HepG2 (cell line): ENCODE results near the gene NAA38. TPM values are rescaled to one million over a fixed set of nuclear protein-coding genes. Genes with fewer than 3 reads are reported as not detected.

ENCODE experiments used
- ATAC-seq: fragments of 200-7000 bp; cut with Tn5 transposase; 3 replicates; pipeline ENCODE4 v1.9.1; 2020; ENCODE audit warnings: mild to moderate bottlenecking, moderate library complexity
- BruUV-seq: library from RNA; stranded (reverse); fragments of 400-500 nt; replicated peaks from 2 replicates; lab custom pipeline; 2021; lab: Mats Ljungman, UMichigan
- CTCF ChIA-PET: fragments of 300-600 bp; formaldehyde crosslinking; extraction: SDS; loops from one replicate; lab custom pipeline; 2021; ENCODE audit warnings: low total read pairs, inconsistent platforms, low intra/inter-chr PET ratio; lab: Yijun Ruan, JAX
- POLR2A ChIA-PET: fragments of 350-600 bp; sonication (Branson Sonifier 250); formaldehyde crosslinking; loops from one replicate; lab custom pipeline; 2020; ENCODE audit warnings: antibody characterized with exemption, inconsistent platforms; lab: Yijun Ruan, JAX
- DNase-seq: peaks from one replicate; pipeline ENCODE4 v3.0.0-alpha.2; 2015; ENCODE audit warnings: low spot score
- FAIRE-seq: peaks from 3 replicates; lab custom pipeline; 2011; peaks lifted over from hg19 to GRCh38; lab: Jason Lieb, UNC
- H2AFZ ChIP-seq: one replicate; pipeline ENCODE4 v1.6.1; 2011; ENCODE audit warnings: low read length, inconsistent platforms
- H3K27ac ChIP-seq: fragments of 300-600 bp; 3 replicates; pipeline ENCODE4 v1.8.0; 2011; ENCODE audit warnings: mixed run types, mild to moderate bottlenecking, mixed read lengths, low read length, inconsistent platforms; ENCODE audit not compliant: insufficient read depth; ENCODE audit errors: extremely low read length
- H3K27me3 ChIP-seq, 2 experiments: fragments of 200-600 bp in 1 of 2; 2 replicates in 1 of 2; 3 replicates in 1 of 2; pipeline versions ENCODE4 v1.6.0 to v1.8.0; 2011; ENCODE audit warnings: low read length in 2 of 2, mild to moderate bottlenecking in 2 of 2, moderate library complexity in 2 of 2, inconsistent platforms in 1 of 2; ENCODE audit not compliant: insufficient read depth in 2 of 2, control insufficient read depth in 1 of 2
- H3K36me3 ChIP-seq, 2 experiments: fragments of 200-600 bp in 1 of 2; replicated peaks in 1 of 2; 2 replicates in 1 of 2; 3 replicates in 1 of 2; pipeline versions ENCODE4 v1.5.1 to v1.8.0; 2011; ENCODE audit warnings: low read length in 2 of 2, inconsistent platforms in 1 of 2; ENCODE audit not compliant: insufficient read depth in 2 of 2, control insufficient read depth in 1 of 2
- H3K4me1 ChIP-seq: 2 replicates; pipeline ENCODE4 v1.5.1; 2012; ENCODE audit warnings: low read length, inconsistent platforms; ENCODE audit not compliant: insufficient read depth
- H3K4me2 ChIP-seq: 2 replicates; pipeline ENCODE4 v1.6.0; 2011; ENCODE audit warnings: low read depth, low read length, inconsistent platforms
- H3K4me3 ChIP-seq, 3 experiments: fragments of 200-600 bp in 1 of 3; sonication (generic), shearing (Covaris generic) in 1 of 3; replicated peaks in 1 of 3; 2 replicates each; pipeline ENCODE4 v1.5.1; 2011 to 2016; ENCODE audit warnings: low read length in 3 of 3, inconsistent platforms in 2 of 3, low read depth in 2 of 3, mild to moderate bottlenecking in 2 of 3, control low read depth in 1 of 3, mixed read lengths in 1 of 3; ENCODE audit not compliant: insufficient read depth in 1 of 3
- H3K79me2 ChIP-seq: one replicate; pipeline ENCODE4 v1.6.1; 2011; ENCODE audit warnings: low read length, inconsistent platforms; ENCODE audit not compliant: insufficient read depth
- H3K9ac ChIP-seq: 2 replicates; pipeline ENCODE4 v1.6.0; 2011; ENCODE audit warnings: mild to moderate bottlenecking, low read depth, low read length, inconsistent platforms; ENCODE audit not compliant: insufficient read depth
- H3K9me3 ChIP-seq: 2 replicates; pipeline ENCODE4 v1.5.1; 2012; ENCODE audit warnings: mild to moderate bottlenecking, low read length
- H4K20me1 ChIP-seq: 2 replicates; pipeline ENCODE4 v1.6.0; 2011; ENCODE audit warnings: inconsistent platforms, mild to moderate bottlenecking, low read length, moderate library complexity; ENCODE audit not compliant: insufficient read depth
- ARNT2 ChIP-seq: sonication (generic); formaldehyde crosslinking; IDR thresholded peaks from 2 replicates; pipeline ENCODE4 v1.8.0; 2022; ENCODE audit warnings: mild to moderate bottlenecking, low read depth, missing genetic modification reagents, moderate library complexity
- HIVEP1 ChIP-seq: sonication (generic); formaldehyde crosslinking; IDR thresholded peaks from 2 replicates; pipeline ENCODE4 v1.4.0; 2020; ENCODE audit warnings: mild to moderate bottlenecking, missing genetic modification reagents
- IKZF4 ChIP-seq: sonication (generic); formaldehyde crosslinking; IDR thresholded peaks from 2 replicates; pipeline ENCODE4 v1.5.1; 2020; ENCODE audit warnings: borderline replicate concordance, mild to moderate bottlenecking, low read depth, missing genetic modification reagents; ENCODE audit errors: not compliant biosample characterization
- MTA3 ChIP-seq: sonication (generic); formaldehyde crosslinking; IDR thresholded peaks from 2 replicates; pipeline ENCODE4 v1.4.0; 2020; ENCODE audit warnings: missing genetic modification reagents
- WGBS: methylation state at CpG from one replicate; pipeline ENCODE4 v1.1.6; 2017; ENCODE audit warnings: low lambda C conversion rate; 5-methylcytosine and 5-hydroxymethylcytosine counted together
- in situ Hi-C: cut with HindIII; loops from 2 replicates; pipeline ENCODE4 v1.10.0; 2017; ENCODE audit warnings: low pct_unique_long_range_greater_than_20kb; ENCODE audit not compliant: extremely low pct_ligation_motif_present
- intact Hi-C: fragments of 100-400 bp; cut with micrococcal nuclease; formaldehyde crosslinking; loops from one replicate; pipeline ENCODE4 v1.10.0; 2022; ENCODE audit not compliant: unreplicated experiment
- polyA plus RNA-seq, 8 experiments: library from polyadenylated mRNA; depleted of rRNA in 3 of 8; stranded (reverse) in 7 of 8; unstranded in 1 of 8; fragments of >200 nt; fragmentation: Illumina TruSeq in 4 of 8; extraction: Trizol in 4 of 8; gene quantifications; 2 replicates each; pipeline versions ENCODE4 v1.2.1 to v1.2.3, GENCODE V29; 2011 to 2016; ENCODE audit warnings: low read depth in 4 of 8, missing spikeins in 1 of 8, mixed read lengths in 1 of 8; ENCODE audit not compliant: insufficient read depth in 1 of 8
- total RNA-seq, 5 experiments: library from RNA; depleted of rRNA; stranded (reverse); fragments of >200 nt; fragmentation: Illumina TruSeq; extraction: Trizol; gene quantifications; 2 replicates each; pipeline ENCODE4 v1.2.3, GENCODE V29; 2016; ENCODE audit warnings: low read depth in 1 of 5
- TF ChIP-seq, protein P1 (sequence below): sonication (generic); formaldehyde crosslinking; IDR thresholded peaks from 2 replicates; pipeline ENCODE4 v1.5.0; 2020; ENCODE audit warnings: missing genetic modification reagents, mild to moderate bottlenecking, borderline replicate concordance

NAA38 gene
- total and polyA plus RNA-seq, 2 of the 13 experiments (the other 11 are each of a cell fraction or from before 2014, with no cell fraction given): 46.9 to 91.6 TPM

DNA sequence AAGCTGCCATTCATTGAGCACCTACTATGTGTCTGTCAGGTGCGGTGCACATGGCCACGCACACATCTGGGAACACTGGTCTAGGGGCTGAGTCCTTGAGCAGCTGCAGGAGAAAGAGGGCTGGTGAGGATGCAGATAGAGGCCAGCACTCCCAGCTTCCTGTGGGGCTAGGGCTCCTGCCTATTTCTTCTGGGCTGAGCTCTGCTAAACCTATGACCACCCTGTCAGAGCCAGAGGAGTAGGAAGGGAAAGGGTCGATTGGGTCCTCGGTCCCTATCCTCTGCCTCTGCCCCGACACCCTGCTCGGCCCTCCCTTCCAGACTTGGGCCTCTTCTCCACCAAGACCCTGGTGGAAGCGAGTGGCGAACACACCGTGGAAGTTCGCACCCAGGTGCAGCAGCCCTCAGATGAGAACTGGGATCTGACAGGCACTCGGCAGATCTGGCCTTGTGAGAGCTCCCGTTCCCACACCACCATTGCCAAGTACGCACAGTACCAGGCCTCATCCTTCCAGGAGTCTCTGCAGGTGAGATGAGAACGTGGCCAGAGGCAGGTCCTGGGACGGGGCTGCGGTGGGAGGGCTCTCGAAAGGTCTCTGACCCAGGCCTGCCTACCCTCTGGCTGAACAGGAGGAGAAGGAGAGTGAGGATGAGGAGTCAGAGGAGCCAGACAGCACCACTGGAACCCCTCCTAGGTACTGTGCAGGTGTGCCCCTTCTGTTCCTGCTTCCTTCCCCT lies 6.5 kb downstream of the NAA38 start (continued):
- TF ChIP-seq HIVEP1 (CRISPR knock-in tag): 0 out of 2 replicates have a peak, but pooled peaks have one; percentile 1

- ChIA-PET CTCF (no interaction called here), POLR2A (interaction anchor here (0.6 to 2.2 kb wide), 4 partner anchors 7 to 16 kb away, joined by 3 to 5 read pairs (median 4); partner anchors contain the start of gene KDM6B)
- Histone ChIP-seq H3K4me2 (no peak overlapping the region), H2AFZ (no peak overlapping the region), H3K27me3 (no peaks in the 10 kb centered on the region), H4K20me1 (peaks cover 15% of the 10 kb centered on the region), H3K9me3 (no peaks in the 10 kb centered on the region), H3K36me3 (peaks cover 42 to 55% of the 10 kb centered on the region in 2 experiments), H3K4me1 (peaks cover 7% of the 10 kb centered on the region), H3K9ac (no peak overlapping the region), H3K79me2 (peaks cover 8% of the 10 kb centered on the region), H3K27ac (no peak overlapping the region), H3K4me3 (no peak overlapping the region)
- TF ChIP-seq, protein P1, sequence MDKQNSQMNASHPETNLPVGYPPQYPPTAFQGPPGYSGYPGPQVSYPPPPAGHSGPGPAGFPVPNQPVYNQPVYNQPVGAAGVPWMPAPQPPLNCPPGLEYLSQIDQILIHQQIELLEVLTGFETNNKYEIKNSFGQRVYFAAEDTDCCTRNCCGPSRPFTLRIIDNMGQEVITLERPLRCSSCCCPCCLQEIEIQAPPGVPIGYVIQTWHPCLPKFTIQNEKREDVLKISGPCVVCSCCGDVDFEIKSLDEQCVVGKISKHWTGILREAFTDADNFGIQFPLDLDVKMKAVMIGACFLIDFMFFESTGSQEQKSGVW (CRISPR knock-in tag): no peak
- TF ChIP-seq IKZF4 (CRISPR knock-in tag) (no peak), ARNT2 (CRISPR knock-in tag) (no peak), MTA3 (CRISPR knock-in tag) (no peak)
- BruUV-seq: no TSS peak
- intact Hi-C loops (no loop called here), in situ Hi-C loops (loop anchor here (10.0 kb wide), 1 partner anchor 275 kb away; the partner anchor contains the start of gene CD68)
- WGBS: 92% methylated on average over 9 of the region's 12 CpGs
- no peak for DNase-seq
- no peak for FAIRE-seq
- ATAC-seq: no peak
Observed at GRCh38 chr17:7849751-7850504, 7.4 kb downstream of the NAA38 start.
